Liver (tissue), 3 donors: ENCODE results near the gene NRG3.

Experiments
- EGR1 ChIP-seq, 2 donors: IDR thresholded peaks; 2 replicates each; pipeline ENCODE4 v1.6.1; 2016 to 2018; ENCODE audit warnings: antibody characterized with exemption in 2 of 2, low read depth in 2 of 2
- FOXA1 ChIP-seq: IDR thresholded peaks from 2 replicates; pipeline ENCODE4 v1.6.1; 2016; ENCODE audit warnings: antibody characterized with exemption
- GABPA ChIP-seq, 2 donors: IDR thresholded peaks in 1 of 2; conservative IDR thresholded peaks in 1 of 2; 2 replicates each; pipeline ENCODE4 v1.6.1; 2016; ENCODE audit warnings: antibody characterized with exemption in 2 of 2, mild to moderate bottlenecking in 1 of 2, moderate library complexity in 1 of 2
- HNF4A ChIP-seq, 2 donors: conservative IDR thresholded peaks; 2 replicates each; pipeline ENCODE4 v1.6.1; 2016; ENCODE audit warnings: antibody characterized with exemption in 2 of 2, mild to moderate bottlenecking in 2 of 2
- JUND ChIP-seq, 2 donors: IDR thresholded peaks; 2 replicates each; pipeline ENCODE4 v1.6.1; 2016; ENCODE audit warnings: antibody characterized with exemption in 2 of 2
- NR2F2 ChIP-seq: IDR thresholded peaks from 2 replicates; pipeline ENCODE4 v1.6.1; 2016; ENCODE audit warnings: antibody characterized with exemption
- RAD21 ChIP-seq, 2 donors: IDR thresholded peaks; 2 replicates each; pipeline ENCODE4 v1.6.1; 2016; ENCODE audit warnings: antibody characterized with exemption in 2 of 2, mild to moderate bottlenecking in 2 of 2
- RXRA ChIP-seq, 2 donors: IDR thresholded peaks; 2 replicates each; pipeline ENCODE4 v1.6.1; 2017 to 2018; ENCODE audit warnings: antibody characterized with exemption in 2 of 2, mild to moderate bottlenecking in 1 of 2
- TAF1 ChIP-seq: conservative IDR thresholded peaks from 2 replicates; pipeline ENCODE4 v1.6.1; 2016; ENCODE audit warnings: antibody characterized with exemption, mild to moderate bottlenecking
- YY1 ChIP-seq: IDR thresholded peaks from 2 replicates; pipeline ENCODE4 v1.6.1; 2016; ENCODE audit warnings: antibody characterized with exemption, mild to moderate bottlenecking
- TF ChIP-seq, protein P1 (sequence below): fragments of 150-350 bp; IDR thresholded peaks from 2 replicates; pipeline ENCODE4 v1.5.1; 2017; ENCODE audit warnings: improper control_type of control experiment, low read depth, low read length; ENCODE audit not compliant: missing input control
- TF ChIP-seq, protein P2 (sequence below): IDR thresholded peaks from 2 replicates; pipeline ENCODE4 v1.6.1; 2016; ENCODE audit warnings: antibody characterized with exemption, mild to moderate bottlenecking
- TF ChIP-seq, protein P3 (sequence below): IDR thresholded peaks from 2 replicates; pipeline ENCODE4 v1.6.1; 2016; ENCODE audit warnings: antibody characterized with exemption
- TF ChIP-seq, protein P4 (sequence below): IDR thresholded peaks from 2 replicates; pipeline ENCODE4 v1.6.1; 2016; ENCODE audit warnings: antibody characterized with exemption
- donor health status: healthy.
- donor health status: healthy.

DNA sequence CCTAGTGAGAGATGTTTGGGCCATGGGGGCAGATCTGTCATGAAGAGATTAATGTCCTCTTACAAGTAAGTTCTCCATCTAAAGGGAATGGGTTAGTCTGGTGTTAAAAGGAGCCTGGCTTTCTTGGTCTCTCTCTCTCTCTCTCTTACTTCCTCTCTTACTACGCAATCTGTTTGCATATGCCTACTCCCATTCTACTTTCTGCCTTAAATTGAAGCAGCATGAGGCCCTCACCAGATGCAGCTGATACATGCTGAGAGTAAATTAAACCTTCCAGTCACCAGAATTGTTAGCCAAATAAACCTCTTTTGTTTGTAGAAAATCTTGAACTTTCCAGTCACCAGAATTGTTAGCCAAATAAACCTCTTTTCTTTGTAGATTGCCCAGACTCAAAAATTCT is 884.1 kb downstream of the NRG3 start:
- TF ChIP-seq, protein P1, sequence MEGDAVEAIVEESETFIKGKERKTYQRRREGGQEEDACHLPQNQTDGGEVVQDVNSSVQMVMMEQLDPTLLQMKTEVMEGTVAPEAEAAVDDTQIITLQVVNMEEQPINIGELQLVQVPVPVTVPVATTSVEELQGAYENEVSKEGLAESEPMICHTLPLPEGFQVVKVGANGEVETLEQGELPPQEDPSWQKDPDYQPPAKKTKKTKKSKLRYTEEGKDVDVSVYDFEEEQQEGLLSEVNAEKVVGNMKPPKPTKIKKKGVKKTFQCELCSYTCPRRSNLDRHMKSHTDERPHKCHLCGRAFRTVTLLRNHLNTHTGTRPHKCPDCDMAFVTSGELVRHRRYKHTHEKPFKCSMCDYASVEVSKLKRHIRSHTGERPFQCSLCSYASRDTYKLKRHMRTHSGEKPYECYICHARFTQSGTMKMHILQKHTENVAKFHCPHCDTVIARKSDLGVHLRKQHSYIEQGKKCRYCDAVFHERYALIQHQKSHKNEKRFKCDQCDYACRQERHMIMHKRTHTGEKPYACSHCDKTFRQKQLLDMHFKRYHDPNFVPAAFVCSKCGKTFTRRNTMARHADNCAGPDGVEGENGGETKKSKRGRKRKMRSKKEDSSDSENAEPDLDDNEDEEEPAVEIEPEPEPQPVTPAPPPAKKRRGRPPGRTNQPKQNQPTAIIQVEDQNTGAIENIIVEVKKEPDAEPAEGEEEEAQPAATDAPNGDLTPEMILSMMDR: no peak
- no peak for TF ChIP-seq YY1
- no peak for TF ChIP-seq TAF1
- no peak for TF ChIP-seq NR2F2
- TF ChIP-seq FOXA1: no peak
- TF ChIP-seq, protein P2, sequence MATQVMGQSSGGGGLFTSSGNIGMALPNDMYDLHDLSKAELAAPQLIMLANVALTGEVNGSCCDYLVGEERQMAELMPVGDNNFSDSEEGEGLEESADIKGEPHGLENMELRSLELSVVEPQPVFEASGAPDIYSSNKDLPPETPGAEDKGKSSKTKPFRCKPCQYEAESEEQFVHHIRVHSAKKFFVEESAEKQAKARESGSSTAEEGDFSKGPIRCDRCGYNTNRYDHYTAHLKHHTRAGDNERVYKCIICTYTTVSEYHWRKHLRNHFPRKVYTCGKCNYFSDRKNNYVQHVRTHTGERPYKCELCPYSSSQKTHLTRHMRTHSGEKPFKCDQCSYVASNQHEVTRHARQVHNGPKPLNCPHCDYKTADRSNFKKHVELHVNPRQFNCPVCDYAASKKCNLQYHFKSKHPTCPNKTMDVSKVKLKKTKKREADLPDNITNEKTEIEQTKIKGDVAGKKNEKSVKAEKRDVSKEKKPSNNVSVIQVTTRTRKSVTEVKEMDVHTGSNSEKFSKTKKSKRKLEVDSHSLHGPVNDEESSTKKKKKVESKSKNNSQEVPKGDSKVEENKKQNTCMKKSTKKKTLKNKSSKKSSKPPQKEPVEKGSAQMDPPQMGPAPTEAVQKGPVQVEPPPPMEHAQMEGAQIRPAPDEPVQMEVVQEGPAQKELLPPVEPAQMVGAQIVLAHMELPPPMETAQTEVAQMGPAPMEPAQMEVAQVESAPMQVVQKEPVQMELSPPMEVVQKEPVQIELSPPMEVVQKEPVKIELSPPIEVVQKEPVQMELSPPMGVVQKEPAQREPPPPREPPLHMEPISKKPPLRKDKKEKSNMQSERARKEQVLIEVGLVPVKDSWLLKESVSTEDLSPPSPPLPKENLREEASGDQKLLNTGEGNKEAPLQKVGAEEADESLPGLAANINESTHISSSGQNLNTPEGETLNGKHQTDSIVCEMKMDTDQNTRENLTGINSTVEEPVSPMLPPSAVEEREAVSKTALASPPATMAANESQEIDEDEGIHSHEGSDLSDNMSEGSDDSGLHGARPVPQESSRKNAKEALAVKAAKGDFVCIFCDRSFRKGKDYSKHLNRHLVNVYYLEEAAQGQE: no peak
- no peak for TF ChIP-seq RAD21 (IDR thresholded peaks at IDR 0.05)
- TF ChIP-seq, protein P3, sequence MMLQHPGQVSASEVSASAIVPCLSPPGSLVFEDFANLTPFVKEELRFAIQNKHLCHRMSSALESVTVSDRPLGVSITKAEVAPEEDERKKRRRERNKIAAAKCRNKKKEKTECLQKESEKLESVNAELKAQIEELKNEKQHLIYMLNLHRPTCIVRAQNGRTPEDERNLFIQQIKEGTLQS: no peak
- TF ChIP-seq JUND (IDR thresholded peaks at IDR 0.05): no peak
- TF ChIP-seq EGR1 (IDR thresholded peaks at IDR 0.05; ENCODE audit: low read depth in 2 of 2): no peak
- no peak for TF ChIP-seq GABPA (IDR thresholded peaks at IDR 0.05 in 1 of 2, conservative IDR thresholded peaks at IDR 0.05 in 1 of 2)
- TF ChIP-seq RXRA (IDR thresholded peaks at IDR 0.05): no peak
- TF ChIP-seq, protein P4, sequence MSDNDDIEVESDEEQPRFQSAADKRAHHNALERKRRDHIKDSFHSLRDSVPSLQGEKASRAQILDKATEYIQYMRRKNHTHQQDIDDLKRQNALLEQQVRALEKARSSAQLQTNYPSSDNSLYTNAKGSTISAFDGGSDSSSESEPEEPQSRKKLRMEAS: no peak
- TF ChIP-seq HNF4A (conservative IDR thresholded peaks at IDR 0.05): no peak
